Gastroesophageal sphincter (tissue), 3 donors: ENCODE results near the gene HDGFL2.

Source experiments
- CTCF ChIP-seq, 4 experiments: fragments of 200-600 bp in 2 of 4; fragments of 450-650 bp in 2 of 4; sonication (generic) in 1 of 4; IDR thresholded peaks; one replicate each; pipeline ENCODE4 v1.5.1; 2017 to 2019; ENCODE audit warnings: antibody characterized with exemption in 4 of 4, mild to moderate bottlenecking in 2 of 4, moderate library complexity in 2 of 4
- POLR2A ChIP-seq, 2 donors: fragments of 450-650 bp; IDR thresholded peaks; one replicate each; pipeline ENCODE4 v1.6.1; 2017; ENCODE audit warnings: antibody characterized with exemption in 2 of 2, mild to moderate bottlenecking in 2 of 2, moderate library complexity in 1 of 2

DNA sequence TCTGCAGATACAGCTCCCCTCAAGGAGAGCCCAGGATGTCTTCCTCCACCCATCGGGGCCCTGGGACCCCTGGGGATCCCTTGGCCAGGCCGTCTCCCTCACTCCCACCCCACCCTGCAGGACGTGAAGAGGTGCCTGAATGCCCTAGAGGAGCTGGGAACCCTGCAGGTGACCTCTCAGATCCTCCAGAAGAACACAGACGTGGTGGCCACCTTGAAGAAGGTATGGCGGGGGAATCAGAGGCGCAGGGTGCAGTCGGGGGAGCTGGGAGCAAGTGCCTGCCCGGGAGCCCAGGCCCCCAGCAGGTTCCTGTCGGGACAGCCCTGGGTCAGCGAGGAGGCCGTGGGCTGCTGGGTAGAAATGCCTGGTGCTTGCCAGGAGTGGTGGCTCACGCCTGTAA is 26.6 kb downstream of the HDGFL2 start:
- no peak for TF ChIP-seq CTCF (IDR thresholded peaks at IDR 0.05)
- no peak for TF ChIP-seq POLR2A (IDR thresholded peaks at IDR 0.05)
